ENCODE measurements around the gene NGLY1.

DNA sequence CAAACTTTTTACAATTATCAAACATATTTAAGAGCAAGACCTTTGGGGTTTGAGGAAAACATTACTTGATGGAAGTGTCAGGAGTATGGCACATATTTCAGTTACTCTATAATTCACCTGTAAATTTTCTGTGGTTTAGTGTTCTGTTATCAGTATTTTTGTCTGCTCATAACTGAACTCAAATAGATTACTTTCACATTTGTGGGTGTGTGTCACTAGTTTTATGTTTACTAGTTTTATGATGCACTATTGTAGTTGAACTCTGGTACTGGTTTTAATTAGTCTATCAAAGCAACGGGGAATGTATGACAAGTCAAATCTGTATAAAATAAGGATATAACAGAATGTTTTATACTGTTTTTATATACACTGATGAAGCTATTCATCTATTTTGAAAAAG is 33.9 kb upstream of the NGLY1 start:
- TF ChIP-seq ZHX1 (conservative IDR thresholded peaks at IDR 0.05; ENCODE audit: low read length) (no peak), ATF1 (CRISPR knock-in tag; IDR thresholded peaks at IDR 0.05) (no peak), ATF1 (tag; IDR thresholded peaks at IDR 0.05) (no peak), U2AF1 (optimal IDR thresholded peaks at IDR 0.05; ENCODE audit: low read depth, low read length) (no peak), MEF2A (IDR thresholded peaks at IDR 0.05; ENCODE audit: control insufficient read depth, low read depth, low read length) (no peak), ELK1 (CRISPR knock-in tag; IDR thresholded peaks at IDR 0.05) (no peak), MAZ (CRISPR knock-in tag; conservative IDR thresholded peaks at IDR 0.05 in 1 of 2, IDR thresholded peaks at IDR 0.05 in 1 of 2) (no peak)
- TF ChIP-seq, protein P1, sequence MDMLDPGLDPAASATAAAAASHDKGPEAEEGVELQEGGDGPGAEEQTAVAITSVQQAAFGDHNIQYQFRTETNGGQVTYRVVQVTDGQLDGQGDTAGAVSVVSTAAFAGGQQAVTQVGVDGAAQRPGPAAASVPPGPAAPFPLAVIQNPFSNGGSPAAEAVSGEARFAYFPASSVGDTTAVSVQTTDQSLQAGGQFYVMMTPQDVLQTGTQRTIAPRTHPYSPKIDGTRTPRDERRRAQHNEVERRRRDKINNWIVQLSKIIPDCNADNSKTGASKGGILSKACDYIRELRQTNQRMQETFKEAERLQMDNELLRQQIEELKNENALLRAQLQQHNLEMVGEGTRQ (CRISPR knock-in tag; IDR thresholded peaks at IDR 0.05), result no peak
- TF ChIP-seq, protein P2, sequence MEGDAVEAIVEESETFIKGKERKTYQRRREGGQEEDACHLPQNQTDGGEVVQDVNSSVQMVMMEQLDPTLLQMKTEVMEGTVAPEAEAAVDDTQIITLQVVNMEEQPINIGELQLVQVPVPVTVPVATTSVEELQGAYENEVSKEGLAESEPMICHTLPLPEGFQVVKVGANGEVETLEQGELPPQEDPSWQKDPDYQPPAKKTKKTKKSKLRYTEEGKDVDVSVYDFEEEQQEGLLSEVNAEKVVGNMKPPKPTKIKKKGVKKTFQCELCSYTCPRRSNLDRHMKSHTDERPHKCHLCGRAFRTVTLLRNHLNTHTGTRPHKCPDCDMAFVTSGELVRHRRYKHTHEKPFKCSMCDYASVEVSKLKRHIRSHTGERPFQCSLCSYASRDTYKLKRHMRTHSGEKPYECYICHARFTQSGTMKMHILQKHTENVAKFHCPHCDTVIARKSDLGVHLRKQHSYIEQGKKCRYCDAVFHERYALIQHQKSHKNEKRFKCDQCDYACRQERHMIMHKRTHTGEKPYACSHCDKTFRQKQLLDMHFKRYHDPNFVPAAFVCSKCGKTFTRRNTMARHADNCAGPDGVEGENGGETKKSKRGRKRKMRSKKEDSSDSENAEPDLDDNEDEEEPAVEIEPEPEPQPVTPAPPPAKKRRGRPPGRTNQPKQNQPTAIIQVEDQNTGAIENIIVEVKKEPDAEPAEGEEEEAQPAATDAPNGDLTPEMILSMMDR (IDR thresholded peaks at IDR 0.05 in 2 of 3, conservative IDR thresholded peaks at IDR 0.05 in 1 of 3; ENCODE audit: insufficient read depth in 2 of 3, low read depth in 1 of 3, low read length in 3 of 3), result no peak
